ENCODE measurements around the gene RPS17. TPM values are rescaled to one million over a fixed set of nuclear protein-coding genes. Genes with fewer than 3 reads are reported as not detected.

RPS17 gene
- total RNA-seq, 1 donor from 2014 or later, result 1,663 TPM

DNA sequence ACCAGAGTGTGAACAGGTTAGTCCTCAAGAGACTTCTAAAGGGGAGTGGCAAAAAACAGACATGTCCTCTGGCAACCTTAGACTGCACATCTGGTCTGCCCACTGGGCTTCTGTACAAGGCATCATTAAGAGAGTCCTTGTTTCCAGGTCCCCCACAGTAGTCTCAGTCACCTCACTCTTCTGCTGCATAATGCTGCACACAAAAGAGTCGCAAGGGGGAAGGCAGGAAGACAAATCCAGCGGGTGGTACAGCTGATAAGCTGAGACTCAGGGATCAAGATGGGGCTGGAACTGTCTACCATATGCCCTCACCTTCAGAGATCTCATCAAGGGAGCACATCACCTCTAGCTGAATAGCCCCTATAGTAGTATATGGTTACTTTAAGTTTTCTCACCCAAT lies 27.4 kb upstream of the RPS17 start:
- Histone ChIP-seq H3K9ac (ENCODE audit: low read length) (no peak overlapping the region), H2AFZ (ENCODE audit: low read depth, low read length) (no peak overlapping the region), H3K9me3 (ENCODE audit: insufficient read depth, low read depth, low read length) (no peaks in the 10 kb centered on the region), H3K4me1 (ENCODE audit: insufficient read depth, low read length) (peaks cover 18% of the 10 kb centered on the region), H3K4me2 (ENCODE audit: low read length) (no peak overlapping the region), H3K27me3 (ENCODE audit: insufficient read depth, low read length) (no peaks in the 10 kb centered on the region), H3K4me3 (ENCODE audit: insufficient read depth, low read depth, low read length) (no peak overlapping the region), H4K20me1 (ENCODE audit: insufficient read depth, low read length) (peaks cover 3% of the 10 kb centered on the region), H3K27ac (ENCODE audit: low read depth, low read length) (no peak overlapping the region), H3K79me2 (ENCODE audit: insufficient read depth, low read length) (no peaks in the 10 kb centered on the region), H3K36me3 (ENCODE audit: insufficient read depth, low read length) (no peaks in the 10 kb centered on the region)
- DNase-seq (ENCODE audit: low read depth) (no peak), FAIRE-seq (no peak)
- no peaks in the 10 kb centered on the region for H3K27me3 Mint-ChIP-seq (ENCODE audit: low read depth, unreplicated experiment)
- H3K4me3 Mint-ChIP-seq (ENCODE audit: unreplicated experiment), result no peak overlapping the region
- H3K9me3 Mint-ChIP-seq (ENCODE audit: unreplicated experiment), result peaks cover 7% of the 10 kb centered on the region
- H3K36me3 Mint-ChIP-seq (ENCODE audit: low read depth, unreplicated experiment), result peaks cover 9% of the 10 kb centered on the region
- H3K27ac Mint-ChIP-seq (ENCODE audit: unreplicated experiment), result no peak overlapping the region
- H3K4me1 Mint-ChIP-seq (ENCODE audit: low read depth, unreplicated experiment), result peaks cover 59% of the 10 kb centered on the region
- TF ChIP-seq EZH2 (IDR thresholded peaks at IDR 0.05; ENCODE audit: insufficient read depth, low read length), result no peak
- TF ChIP-seq, protein P1, sequence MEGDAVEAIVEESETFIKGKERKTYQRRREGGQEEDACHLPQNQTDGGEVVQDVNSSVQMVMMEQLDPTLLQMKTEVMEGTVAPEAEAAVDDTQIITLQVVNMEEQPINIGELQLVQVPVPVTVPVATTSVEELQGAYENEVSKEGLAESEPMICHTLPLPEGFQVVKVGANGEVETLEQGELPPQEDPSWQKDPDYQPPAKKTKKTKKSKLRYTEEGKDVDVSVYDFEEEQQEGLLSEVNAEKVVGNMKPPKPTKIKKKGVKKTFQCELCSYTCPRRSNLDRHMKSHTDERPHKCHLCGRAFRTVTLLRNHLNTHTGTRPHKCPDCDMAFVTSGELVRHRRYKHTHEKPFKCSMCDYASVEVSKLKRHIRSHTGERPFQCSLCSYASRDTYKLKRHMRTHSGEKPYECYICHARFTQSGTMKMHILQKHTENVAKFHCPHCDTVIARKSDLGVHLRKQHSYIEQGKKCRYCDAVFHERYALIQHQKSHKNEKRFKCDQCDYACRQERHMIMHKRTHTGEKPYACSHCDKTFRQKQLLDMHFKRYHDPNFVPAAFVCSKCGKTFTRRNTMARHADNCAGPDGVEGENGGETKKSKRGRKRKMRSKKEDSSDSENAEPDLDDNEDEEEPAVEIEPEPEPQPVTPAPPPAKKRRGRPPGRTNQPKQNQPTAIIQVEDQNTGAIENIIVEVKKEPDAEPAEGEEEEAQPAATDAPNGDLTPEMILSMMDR (IDR thresholded peaks at IDR 0.05; ENCODE audit: insufficient read depth, low read depth, low read length), result no peak

DNA sequence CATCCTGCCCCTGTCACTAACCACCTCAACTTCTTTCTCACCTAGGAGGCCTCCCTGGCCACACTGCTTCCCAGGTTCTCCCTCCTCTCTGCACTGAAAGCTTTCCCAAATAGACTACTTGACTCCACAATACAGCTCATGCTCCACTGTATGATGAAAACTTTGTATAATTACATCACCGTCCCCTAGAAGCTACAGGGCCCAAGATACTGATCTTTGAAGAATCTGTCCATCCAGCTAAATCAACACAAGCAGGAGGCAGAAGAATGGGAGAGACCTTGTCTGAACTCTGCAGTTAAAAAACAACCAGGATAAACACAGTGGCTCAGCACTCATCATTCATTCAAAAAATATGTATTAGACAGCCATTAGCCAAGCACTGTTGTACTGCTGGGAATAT lies 26.4 kb upstream of the RPS17 start:
- peaks cover 49% of the 10 kb centered on the region for H3K4me1 Mint-ChIP-seq (ENCODE audit: low read depth, unreplicated experiment)

DNA sequence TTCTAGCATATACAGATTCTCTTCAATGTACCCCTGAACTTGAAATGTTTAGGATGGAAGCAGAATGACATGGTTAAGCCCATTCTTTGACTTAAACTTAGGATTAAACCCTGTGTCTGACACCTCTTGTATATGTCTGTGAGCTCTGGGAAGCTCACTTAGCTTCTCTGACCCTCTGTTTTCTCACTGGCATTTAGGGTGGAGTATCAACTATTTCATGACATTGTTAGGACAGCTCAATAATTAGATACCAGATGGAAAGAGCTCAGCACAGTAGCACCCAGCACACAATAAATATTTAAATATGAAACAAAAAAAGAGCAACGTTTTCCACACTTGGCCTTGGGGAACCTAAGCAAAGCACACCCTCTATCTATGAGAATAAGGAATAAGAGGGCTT lies 18.2 kb upstream of the RPS17 start:
- Mint-ChIP-seq H3K27ac (ENCODE audit: unreplicated experiment) (no peak overlapping the region), H3K36me3 (ENCODE audit: low read depth, unreplicated experiment) (peaks cover 4% of the 10 kb centered on the region), H3K4me1 (ENCODE audit: low read depth, unreplicated experiment) (peaks cover 7% of the 10 kb centered on the region), H3K9me3 (ENCODE audit: unreplicated experiment) (no peaks in the 10 kb centered on the region), H3K4me3 (ENCODE audit: unreplicated experiment) (no peak overlapping the region), H3K27me3 (ENCODE audit: low read depth, unreplicated experiment) (no peaks in the 10 kb centered on the region)
- Histone ChIP-seq H2AFZ (ENCODE audit: low read depth, low read length) (no peak overlapping the region), H4K20me1 (ENCODE audit: insufficient read depth, low read length) (no peaks in the 10 kb centered on the region), H3K4me2 (ENCODE audit: low read length) (no peak overlapping the region), H3K9ac (ENCODE audit: low read length) (no peak overlapping the region), H3K9me3 (ENCODE audit: insufficient read depth, low read depth, low read length) (no peaks in the 10 kb centered on the region), H3K4me1 (ENCODE audit: insufficient read depth, low read length) (no peaks in the 10 kb centered on the region), H3K27ac (ENCODE audit: low read depth, low read length) (no peak overlapping the region), H3K36me3 (ENCODE audit: insufficient read depth, low read length) (no peaks in the 10 kb centered on the region), H3K27me3 (ENCODE audit: insufficient read depth, low read length) (no peaks in the 10 kb centered on the region), H3K4me3 (ENCODE audit: insufficient read depth, low read depth, low read length) (no peak overlapping the region), H3K79me2 (ENCODE audit: insufficient read depth, low read length) (no peaks in the 10 kb centered on the region)
- DNase-seq (ENCODE audit: low read depth) (no peak), FAIRE-seq (no peak)
- TF ChIP-seq EZH2 (IDR thresholded peaks at IDR 0.05; ENCODE audit: insufficient read depth, low read length), result no peak
- TF ChIP-seq, protein P1 (IDR thresholded peaks at IDR 0.05; ENCODE audit: insufficient read depth, low read depth, low read length), result no peak

More for the DNA sequence above, 26.4 kb upstream of the RPS17 start:
- H3K4me3 Mint-ChIP-seq (ENCODE audit: unreplicated experiment), result peak overlapping the region; percentile 4
- Histone ChIP-seq H3K36me3 (ENCODE audit: insufficient read depth, low read length) (no peaks in the 10 kb centered on the region), H3K79me2 (ENCODE audit: insufficient read depth, low read length) (no peaks in the 10 kb centered on the region), H3K27me3 (ENCODE audit: insufficient read depth, low read length) (no peaks in the 10 kb centered on the region), H3K9ac (ENCODE audit: low read length) (peak overlapping the region; percentile 17), H3K4me2 (ENCODE audit: low read length) (peak overlapping the region; percentile 34), H3K9me3 (ENCODE audit: insufficient read depth, low read depth, low read length) (no peaks in the 10 kb centered on the region), H2AFZ (ENCODE audit: low read depth, low read length) (no peak overlapping the region), H4K20me1 (ENCODE audit: insufficient read depth, low read length) (peaks cover 3% of the 10 kb centered on the region), H3K27ac (ENCODE audit: low read depth, low read length) (no peak overlapping the region), H3K4me3 (ENCODE audit: insufficient read depth, low read depth, low read length) (no peak overlapping the region), H3K4me1 (ENCODE audit: insufficient read depth, low read length) (peaks cover 16% of the 10 kb centered on the region)
- H3K27me3 Mint-ChIP-seq (ENCODE audit: low read depth, unreplicated experiment), result no peaks in the 10 kb centered on the region
- H3K27ac Mint-ChIP-seq (ENCODE audit: unreplicated experiment), result peak overlapping the region; percentile 49
- DNase-seq (ENCODE audit: low read depth), result peak; percentile 64
- peaks cover 7% of the 10 kb centered on the region for H3K9me3 Mint-ChIP-seq (ENCODE audit: unreplicated experiment)
- TF ChIP-seq, protein P1 (IDR thresholded peaks at IDR 0.05; ENCODE audit: insufficient read depth, low read depth, low read length), result no peak
- TF ChIP-seq EZH2 (IDR thresholded peaks at IDR 0.05; ENCODE audit: insufficient read depth, low read length), result no peak
- no peak for FAIRE-seq
- H3K36me3 Mint-ChIP-seq (ENCODE audit: low read depth, unreplicated experiment), result peaks cover 11% of the 10 kb centered on the region
